ENCODE data around the gene TLL2. TPM values are rescaled to one million over a fixed set of nuclear protein-coding genes. Genes with fewer than 3 reads are reported as not detected.

TLL2 gene
- total RNA-seq, 1 donor from 2014 or later: 0.96 TPM

GRCh38 chr10:96421995-96422394 is 91.7 kb downstream of the TLL2 start:
- DNase-seq (ENCODE audit: low spot score): no peak

DNA sequence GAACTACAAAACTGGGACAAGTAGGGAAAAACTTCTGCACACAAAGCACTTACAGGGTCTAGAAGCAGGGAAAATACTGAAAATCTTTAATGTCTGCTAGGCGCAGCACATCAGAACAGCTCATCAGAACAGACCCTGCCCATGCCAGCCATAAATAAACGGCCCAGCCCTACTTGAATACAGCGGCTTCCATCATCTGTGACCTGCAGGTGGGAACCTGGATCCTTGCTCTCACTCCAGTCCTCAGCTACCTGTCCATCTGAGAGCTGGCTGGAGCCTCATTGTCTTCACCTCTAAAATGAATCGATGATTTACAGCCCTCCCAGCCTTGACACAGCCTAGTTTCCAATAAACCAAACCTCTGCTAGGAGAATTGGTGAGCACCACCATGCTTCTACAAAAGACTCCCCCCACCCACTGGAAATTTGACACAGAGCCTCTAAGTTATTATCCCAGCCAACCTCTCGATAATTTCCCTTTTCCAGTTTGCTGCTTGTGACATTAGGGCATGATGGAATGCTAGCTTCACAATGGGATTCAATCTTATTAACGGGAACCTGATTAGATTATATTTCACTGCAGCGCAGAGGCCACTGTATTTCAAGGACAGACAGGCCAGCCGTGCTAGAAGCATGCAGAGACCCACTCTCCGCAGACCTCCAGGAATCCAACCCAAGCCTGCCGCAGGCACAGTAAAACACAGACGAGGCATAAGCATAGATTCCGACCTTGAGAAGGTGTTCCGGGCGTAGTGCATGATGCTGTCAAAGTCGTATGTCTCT is 93.3 kb downstream of the TLL2 start:
- no peak for DNase-seq (ENCODE audit: low spot score)

DNA sequence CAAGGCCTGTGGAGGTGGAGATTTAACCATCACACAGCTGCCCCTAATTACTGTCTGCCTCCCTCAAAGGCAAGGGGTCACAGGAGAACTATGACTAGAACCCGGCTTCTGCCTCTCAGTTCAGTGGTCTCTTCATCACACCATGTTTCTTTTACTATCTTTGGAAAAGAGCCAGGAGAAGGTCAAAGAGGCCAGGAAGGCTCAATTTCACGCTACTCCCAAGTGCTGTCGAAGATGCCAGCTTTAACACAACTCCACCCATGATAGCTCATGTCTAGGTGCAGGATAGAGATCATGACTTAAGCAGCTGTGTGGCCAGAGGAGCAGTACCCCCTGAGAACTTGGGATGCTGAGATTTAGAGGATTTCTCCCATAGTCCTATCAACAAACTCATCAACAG is 94.4 kb downstream of the TLL2 start:
- DNase-seq (ENCODE audit: low spot score): no peak

DNA sequence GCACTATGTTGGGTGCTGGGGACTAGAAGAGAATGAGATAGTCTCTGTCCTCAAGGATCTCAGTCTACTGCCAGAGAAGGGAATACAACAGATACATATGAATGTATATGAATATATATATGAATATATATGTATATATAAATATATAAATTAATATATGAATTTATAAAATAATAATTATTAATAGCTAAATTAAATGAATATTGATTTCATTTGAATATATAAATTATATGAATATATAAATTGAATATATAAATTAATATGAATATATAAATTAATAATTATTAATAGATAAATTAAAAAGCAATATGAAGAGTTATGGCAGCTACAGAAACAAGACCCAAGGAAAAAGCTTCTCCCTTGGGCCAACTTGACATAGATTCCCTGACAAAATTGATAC is 95.1 kb downstream of the TLL2 start:
- DNase-seq (ENCODE audit: low spot score): no peak

DNA sequence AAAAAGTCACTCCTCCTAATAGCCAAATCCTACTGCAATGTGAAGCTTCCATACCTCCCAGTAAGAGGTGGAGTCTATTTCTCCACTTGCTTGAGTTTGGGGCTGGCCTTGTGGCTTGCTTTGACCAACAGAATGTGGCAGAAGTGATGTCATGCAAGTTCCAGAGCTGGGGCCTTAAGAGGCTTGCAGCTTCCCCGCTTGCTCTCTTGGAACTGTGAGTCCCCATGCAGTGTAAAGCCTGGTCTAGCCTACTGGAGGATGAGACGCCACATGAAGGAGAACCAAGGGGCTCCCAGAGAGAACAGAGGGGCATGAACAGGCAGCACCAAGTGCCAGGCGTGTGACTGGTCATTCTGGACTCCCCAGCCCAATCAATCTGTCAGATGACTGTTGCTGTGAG is 96.3 kb downstream of the TLL2 start:
- no peak for DNase-seq (ENCODE audit: low spot score)

- DNase-seq (ENCODE audit: low spot score): no peak
Observed at GRCh38 chr10:96416643-96417042, 97.1 kb downstream of the TLL2 start.

GRCh38 chr10:96415891-96416554 is 97.7 kb downstream of the TLL2 start:
- DNase-seq (ENCODE audit: low spot score): no peak

- DNase-seq (ENCODE audit: low spot score): no peak
Observed at GRCh38 chr10:96415150-96415890, 98.4 kb downstream of the TLL2 start.

- no peak for DNase-seq (ENCODE audit: low spot score)
Observed at GRCh38 chr10:96414303-96414702, 99.4 kb downstream of the TLL2 start.

DNA sequence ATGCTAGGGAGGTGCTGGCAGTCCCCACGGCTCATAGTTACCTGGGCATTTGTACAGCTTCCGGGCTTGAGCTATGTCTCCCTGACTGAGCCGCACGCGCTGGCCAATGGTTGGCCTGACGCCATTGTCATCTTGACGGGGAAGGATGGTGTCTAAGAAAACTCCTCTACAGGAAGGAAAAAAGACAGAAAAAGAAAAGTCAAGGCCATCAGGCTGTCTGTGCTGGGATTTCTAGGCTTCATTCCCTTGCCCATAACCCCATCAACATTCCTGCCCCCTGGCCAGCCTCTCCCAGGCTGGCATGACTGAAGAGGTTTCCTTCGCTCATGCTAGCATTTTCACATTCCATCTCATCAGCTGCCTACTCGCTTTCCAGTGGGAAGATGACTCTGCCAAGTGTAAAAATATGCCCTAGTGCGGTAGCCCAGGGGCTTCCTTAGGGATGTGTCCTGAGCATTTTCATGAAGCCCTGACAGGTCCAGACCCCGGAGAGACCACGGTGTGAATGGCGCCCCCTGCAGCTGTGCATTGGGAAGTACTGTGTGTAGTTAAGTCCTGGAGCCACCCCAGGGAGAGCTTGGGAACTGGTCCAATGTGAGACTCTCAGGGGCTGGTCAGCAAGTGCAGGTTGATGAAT is 100.5 kb downstream of the TLL2 start:
- DNase-seq (ENCODE audit: low spot score): no peak

- DNase-seq (ENCODE audit: low spot score): no peak
Observed at GRCh38 chr10:96411716-96412320, 101.9 kb downstream of the TLL2 start.

DNA sequence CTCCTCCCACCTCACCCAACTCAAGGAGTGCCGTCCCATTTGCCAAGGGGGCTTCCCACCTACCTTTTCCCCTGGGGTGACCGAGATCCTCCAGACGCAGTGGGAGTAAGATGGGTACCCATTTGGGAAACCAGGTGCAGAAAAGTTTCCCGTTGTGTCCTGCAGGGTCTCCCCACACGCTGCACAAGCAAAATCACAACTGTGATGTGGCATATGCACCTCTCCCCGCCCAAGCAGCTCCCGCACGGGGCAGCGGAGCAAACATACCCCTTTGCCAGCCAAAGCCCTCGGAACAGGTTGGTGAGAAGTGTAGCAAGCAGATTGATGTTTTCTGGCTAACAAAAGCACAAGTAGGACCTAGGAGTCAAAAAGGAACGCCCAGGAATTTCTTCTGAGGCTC is 103.4 kb downstream of the TLL2 start:
- DNase-seq (ENCODE audit: low spot score): no peak

DNA sequence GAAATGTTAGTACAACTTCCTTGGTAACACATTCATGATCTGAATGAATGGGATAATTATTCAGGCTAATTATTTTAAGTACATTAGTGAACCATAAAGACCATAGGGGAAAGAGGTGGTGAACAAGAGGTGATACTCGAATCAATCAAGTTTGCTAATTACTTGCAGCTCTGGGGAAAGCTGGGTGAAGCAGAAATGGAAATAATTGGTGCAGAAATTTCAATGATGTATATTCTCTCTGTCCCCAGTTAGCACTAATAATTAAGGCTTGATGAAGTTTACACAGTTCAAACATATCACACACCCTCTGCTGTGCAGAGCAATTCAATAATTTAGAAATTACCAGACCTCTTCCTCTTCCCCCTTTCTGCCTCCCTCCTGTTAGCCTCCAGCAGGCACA is 105.5 kb downstream of the TLL2 start:
- DNase-seq (ENCODE audit: low spot score): no peak

DNA sequence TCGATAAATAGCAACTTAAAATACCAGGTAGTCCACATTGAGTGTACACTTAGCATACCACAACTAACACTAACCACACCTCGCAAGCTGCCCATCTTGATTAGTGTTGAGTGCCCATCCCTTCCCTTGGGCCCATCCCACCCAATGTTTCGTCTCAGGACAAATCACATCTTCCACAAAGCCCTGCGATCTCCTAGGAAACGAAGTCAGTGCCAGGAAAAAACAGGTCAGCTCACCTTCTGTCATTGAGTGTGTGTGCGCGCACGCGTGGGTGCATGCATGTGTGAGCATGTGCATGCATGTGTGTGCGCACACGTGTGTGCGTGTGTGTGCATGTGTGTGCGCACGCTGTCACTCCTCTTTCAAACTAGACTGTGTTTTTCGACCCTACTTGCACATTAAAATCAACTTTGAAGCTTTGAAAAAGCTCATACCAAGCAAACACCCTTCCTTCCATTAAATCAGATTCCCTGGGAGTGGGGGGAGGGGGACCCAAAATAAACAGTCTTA is 106.1 kb downstream of the TLL2 start:
- no peak for DNase-seq (ENCODE audit: low spot score)

DNA sequence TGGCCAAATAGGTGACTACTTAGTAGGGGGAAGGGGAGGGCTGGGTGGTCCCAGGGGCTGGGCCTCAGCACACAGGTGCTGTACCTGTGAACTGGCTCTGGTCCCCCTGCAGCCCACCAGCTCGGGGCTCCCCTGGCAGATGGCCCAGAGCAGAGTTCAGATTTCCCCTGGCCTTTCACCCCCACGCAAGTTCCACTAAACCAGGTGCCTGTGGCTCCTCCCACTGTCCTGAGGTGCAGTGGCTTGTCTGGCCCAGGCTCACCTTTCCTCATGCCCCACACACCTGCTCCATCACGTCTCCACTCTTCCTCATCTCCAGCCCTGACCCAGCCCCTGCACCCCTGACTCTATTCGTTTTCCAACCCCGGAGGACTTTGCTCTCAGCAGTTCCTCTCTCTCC is 107.6 kb downstream of the TLL2 start:
- no peak for DNase-seq (ENCODE audit: low spot score)

DNA sequence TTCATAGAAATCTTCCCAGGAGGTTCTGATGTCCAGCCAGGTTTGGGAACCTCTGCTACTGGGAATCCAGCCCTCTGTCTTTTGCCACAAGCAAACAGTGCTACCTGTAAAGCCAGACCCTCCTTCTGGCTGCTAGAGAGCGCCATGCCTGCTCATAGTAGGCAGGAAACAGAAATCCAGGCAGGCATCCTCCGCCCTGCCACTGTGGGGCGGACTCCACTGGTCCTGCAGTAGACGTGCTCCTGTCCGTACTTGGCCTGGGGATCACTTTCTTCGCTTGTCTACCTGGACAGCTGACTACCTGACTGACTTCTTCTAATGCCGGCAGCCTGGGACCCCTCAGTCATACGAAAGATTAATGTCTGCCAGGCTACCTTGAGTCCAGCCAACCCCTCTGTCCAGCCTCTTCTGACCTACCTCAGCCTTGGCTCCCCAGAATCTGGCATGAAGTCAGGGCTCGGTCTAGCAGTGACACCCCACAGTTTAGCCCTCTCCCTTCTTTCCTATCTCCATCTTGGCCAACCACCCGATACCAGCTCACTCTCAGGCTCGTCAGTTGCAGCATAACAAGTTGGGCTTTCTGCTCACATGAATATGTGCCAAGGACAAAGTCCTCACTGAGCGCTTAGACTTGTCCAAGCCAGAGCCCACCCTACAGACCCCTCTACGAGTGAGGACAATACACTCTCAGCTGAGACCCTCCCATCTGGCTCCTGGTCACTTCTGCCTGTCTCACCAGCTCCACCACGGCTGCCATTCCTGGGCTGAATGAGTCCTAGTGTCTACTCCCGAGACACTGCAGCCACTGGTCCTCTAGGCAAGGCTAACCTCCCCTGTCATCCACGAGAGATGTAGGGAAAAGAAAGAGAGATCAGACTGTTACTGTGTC is 111.1 kb downstream of the TLL2 start:
- no peak for DNase-seq (ENCODE audit: low spot score)

DNA sequence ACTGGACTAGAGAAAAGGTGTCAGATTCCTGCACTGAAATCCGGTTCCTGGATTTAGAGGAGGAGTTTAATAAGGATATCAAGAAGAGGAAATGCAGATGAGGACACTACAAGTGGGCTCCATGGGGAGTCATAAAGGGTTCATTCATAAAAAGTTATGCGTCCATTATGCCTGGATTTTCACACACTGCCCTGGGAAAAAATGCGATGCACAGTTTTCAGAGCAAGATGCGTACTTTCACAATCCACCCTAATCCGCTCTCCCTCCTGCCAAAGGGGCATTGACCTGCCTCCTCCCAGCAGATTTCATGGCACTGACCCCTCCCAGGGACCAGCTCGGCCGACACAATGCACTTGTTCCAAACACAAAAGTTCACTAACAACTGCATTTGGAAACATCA is 112.7 kb downstream of the TLL2 start:
- no peak for DNase-seq (ENCODE audit: low spot score)

DNA sequence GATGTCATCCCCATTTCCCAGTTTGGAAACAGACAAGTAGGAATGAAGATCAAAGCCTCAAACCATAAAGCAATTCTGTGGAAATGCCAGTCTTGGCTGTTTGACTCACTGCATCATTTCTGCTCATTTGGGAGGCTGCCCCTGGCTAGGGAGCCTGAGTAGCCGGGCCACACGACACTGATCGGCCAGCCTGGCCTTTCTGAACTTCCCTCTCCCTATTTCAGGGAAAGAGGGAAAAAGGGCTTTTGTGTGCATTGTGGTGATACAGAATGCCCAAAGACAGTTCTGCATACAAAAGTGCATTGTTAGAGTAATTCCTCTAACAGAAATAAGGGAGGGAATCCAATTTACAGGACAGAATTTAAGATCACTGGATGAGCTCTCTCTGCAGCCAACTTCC is 113.3 kb downstream of the TLL2 start:
- no peak for DNase-seq (ENCODE audit: low spot score)

DNA sequence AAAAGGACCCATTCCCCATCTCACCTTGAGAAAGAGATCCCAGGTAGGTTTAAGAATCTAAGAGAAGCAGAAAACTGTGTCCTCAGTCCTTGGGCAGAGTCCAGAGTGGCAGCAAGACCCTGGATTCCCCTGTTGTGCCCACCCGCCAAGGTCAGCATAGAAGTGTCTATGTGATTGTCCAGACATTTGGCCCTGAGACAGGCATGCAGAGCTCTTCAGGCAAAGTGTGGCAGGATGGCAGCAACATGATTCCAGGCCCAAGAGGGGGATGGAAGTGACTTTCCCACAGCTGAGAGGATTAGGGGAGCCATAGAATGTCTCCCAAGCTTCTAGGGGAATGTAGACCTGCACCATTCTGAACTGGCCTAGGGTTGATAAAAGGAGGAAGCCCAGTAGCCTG is 115.8 kb downstream of the TLL2 start:
- no peak for DNase-seq (ENCODE audit: low spot score)

All from ureter (tissue), 1 donor.